Endothelial cell of umbilical vein (primary cell): Measurements from ENCODE around the gene ST3GAL5. TPM values are rescaled to one million over a fixed set of nuclear protein-coding genes. Genes with fewer than 3 reads are reported as not detected.

Source experiments
- BruUV-seq: library from RNA; stranded (reverse); fragments of 400-500 nt; replicated peaks from 2 replicates; lab custom pipeline; 2021; lab: Mats Ljungman, UMichigan
- CTCF ChIA-PET: fragments of 300-600, 350-600 bp; sonication (Branson Sonifier 250); formaldehyde crosslinking; loops from one replicate; lab custom pipeline; 2021; ENCODE audit warnings: antibody characterized with exemption, inconsistent platforms; lab: Charles Lee
- POLR2A ChIA-PET: fragments of 300-600, 350-600 bp; sonication (Branson Sonifier 250); formaldehyde crosslinking; loops from one replicate; lab custom pipeline; 2021; ENCODE audit warnings: antibody characterized with exemption, inconsistent platforms; lab: Charles Lee
- DNase-seq: peaks from one replicate; pipeline ENCODE4 v3.0.0-alpha.2; 2011; ENCODE audit warnings: low read depth, low spot score
- FAIRE-seq: peaks from 2 replicates; lab custom pipeline; 2011; peaks lifted over from hg19 to GRCh38; lab: Jason Lieb, UNC
- H2AFZ ChIP-seq: 2 replicates; pipeline ENCODE4 v1.6.0; 2012; ENCODE audit warnings: low read depth, low read length, control low read depth, inconsistent platforms
- H3K27ac ChIP-seq: 2 replicates; pipeline ENCODE4 v1.5.1; 2011; ENCODE audit warnings: low read depth, mild to moderate bottlenecking, control low read depth, low read length, moderate library complexity; ENCODE audit not compliant: insufficient read depth
- H3K27me3 ChIP-seq, 2 experiments: 2 replicates each; pipeline versions ENCODE4 v1.6.0 to v1.6.1; 2011; ENCODE audit warnings: low read length in 2 of 2, mixed read lengths in 1 of 2; ENCODE audit not compliant: control insufficient read depth in 2 of 2, insufficient read depth in 2 of 2
- H3K36me3 ChIP-seq, 2 experiments: 2 replicates in 1 of 2; 3 replicates in 1 of 2; pipeline ENCODE4 v1.5.1; 2011; ENCODE audit warnings: low read length in 2 of 2, mild to moderate bottlenecking in 1 of 2, moderate library complexity in 1 of 2; ENCODE audit not compliant: control insufficient read depth in 2 of 2, insufficient read depth in 2 of 2; ENCODE audit errors: extremely low read depth in 1 of 2
- H3K4me1 ChIP-seq: 3 replicates; pipeline ENCODE4 v1.5.1; 2011; ENCODE audit warnings: mild to moderate bottlenecking, low read length; ENCODE audit not compliant: control insufficient read depth, insufficient read depth; ENCODE audit errors: extremely low read depth
- H3K4me2 ChIP-seq: 2 replicates; pipeline ENCODE4 v1.6.1; 2011; ENCODE audit warnings: low read length, control low read depth, mixed read lengths; ENCODE audit not compliant: insufficient read depth
- H3K4me3 ChIP-seq, 3 experiments: fragments of 200-600 bp in 1 of 3; sonication (generic), shearing (Covaris generic) in 1 of 3; replicated peaks in 1 of 3; 2 replicates each; pipeline ENCODE4 v1.5.1; 2011 to 2016; ENCODE audit warnings: control low read depth in 3 of 3, low read length in 3 of 3, mild to moderate bottlenecking in 2 of 3, inconsistent platforms in 1 of 3, low read depth in 1 of 3, moderate library complexity in 1 of 3; ENCODE audit not compliant: insufficient read depth in 1 of 3
- H3K79me2 ChIP-seq: 2 replicates; pipeline ENCODE4 v1.6.0; 2012; ENCODE audit warnings: low read length, inconsistent platforms; ENCODE audit not compliant: control insufficient read depth, insufficient read depth
- H3K9ac ChIP-seq: replicated peaks from 2 replicates; pipeline ENCODE3; 2011; ENCODE audit warnings: low read length, control low read depth; ENCODE audit not compliant: insufficient read depth; ENCODE audit errors: extremely low read depth
- H3K9me1 ChIP-seq: replicated peaks from 3 replicates; pipeline ENCODE4 v1.6.0; 2011; ENCODE audit warnings: mild to moderate bottlenecking, low read length; ENCODE audit not compliant: control insufficient read depth, insufficient read depth; ENCODE audit errors: extremely low read depth
- H3K9me3 ChIP-seq: replicated peaks from 2 replicates; pipeline ENCODE4 v1.5.1; 2012; ENCODE audit warnings: low read length, inconsistent platforms; ENCODE audit not compliant: control insufficient read depth, insufficient read depth
- H4K20me1 ChIP-seq: replicated peaks from 2 replicates; pipeline ENCODE3; 2011; ENCODE audit warnings: mild to moderate bottlenecking, low read length; ENCODE audit not compliant: control insufficient read depth, insufficient read depth; ENCODE audit errors: extremely low read depth
- EZH2 ChIP-seq: IDR thresholded peaks from 2 replicates; pipeline ENCODE4 v1.6.1; 2012; ENCODE audit warnings: borderline replicate concordance, low read depth, mild to moderate bottlenecking, moderate library complexity, low read length, inconsistent platforms; ENCODE audit not compliant: severe bottlenecking
- FOS ChIP-seq: IDR thresholded peaks from 2 replicates; pipeline ENCODE4 v1.6.1; 2011; ENCODE audit warnings: mild to moderate bottlenecking, low read length, moderate library complexity, borderline replicate concordance; ENCODE audit not compliant: insufficient read depth
- GATA2 ChIP-seq: IDR thresholded peaks from 2 replicates; pipeline ENCODE4 v1.7.0; 2011; ENCODE audit warnings: low read depth, mild to moderate bottlenecking, moderate library complexity, mixed read lengths, low read length; ENCODE audit not compliant: insufficient read length, insufficient read depth
- JUN ChIP-seq: IDR thresholded peaks from 2 replicates; pipeline ENCODE4 v1.6.1; 2011; ENCODE audit warnings: borderline replicate concordance, low read depth; ENCODE audit not compliant: insufficient read length, insufficient read depth
- MYC ChIP-seq: IDR thresholded peaks from one replicate; pipeline ENCODE4 v1.6.1; 2011; ENCODE audit warnings: mild to moderate bottlenecking, low read depth, low read length
- POLR2A ChIP-seq: IDR thresholded peaks from 2 replicates; pipeline ENCODE4 v1.6.1; 2012; ENCODE audit warnings: low read depth, mild to moderate bottlenecking, control low read depth, low read length
- POLR2AphosphoS5 ChIP-seq: IDR thresholded peaks from 2 replicates; pipeline ENCODE4 v1.6.1; 2012; ENCODE audit warnings: low read depth, mild to moderate bottlenecking, control low read depth, low read length, moderate library complexity; ENCODE audit not compliant: insufficient read depth
- dilution Hi-C: fragments of 300-500 bp; cut with MboI; formaldehyde crosslinking; loops from one replicate; pipeline ENCODE4 v1.15.0; 2019; ENCODE audit warnings: low sequenced_read_pairs; ENCODE audit not compliant: extremely low pct_ligation_motif_present
- intact Hi-C: fragments of 100-400 bp; cut with micrococcal nuclease; formaldehyde crosslinking; loops from one replicate; pipeline ENCODE4 v1.10.0; 2022
- polyA plus RNA-seq, 4 experiments: library from polyadenylated mRNA; depleted of rRNA in 3 of 4; stranded (reverse) in 3 of 4; unstranded in 1 of 4; fragments of >200 nt; gene quantifications; 2 replicates each; pipeline versions ENCODE4 v1.2.1 to v1.2.3, GENCODE V29; 2011 to 2012; ENCODE audit warnings: missing spikeins in 1 of 4
- total RNA-seq: library from RNA; stranded (reverse); gene quantifications from 2 replicates; pipeline ENCODE4 v1.2.3, GENCODE V29; 2021
- TF ChIP-seq, protein P1 (sequence below), 2 donors: IDR thresholded peaks; 1 replicate in 1 of 2; 2 replicates in 1 of 2; pipeline ENCODE4 v1.5.1; 2011; ENCODE audit warnings: low read length in 2 of 2, mild to moderate bottlenecking in 2 of 2, moderate library complexity in 2 of 2, control low read depth in 1 of 2, inconsistent platforms in 1 of 2, low read depth in 1 of 2; ENCODE audit not compliant: insufficient read depth in 1 of 2; ENCODE audit errors: extremely low read depth in 1 of 2
- TF ChIP-seq, protein P2 (sequence below): IDR thresholded peaks from 2 replicates; pipeline ENCODE4 v1.6.1; 2011; ENCODE audit not compliant: insufficient read depth, insufficient read length

The ST3GAL5 gene
- total and polyA plus RNA-seq, 2 donors (not counting 3 experiments of a cell fraction or from before 2014, with no cell fraction given): 9.5 to 16.0 TPM

DNA sequence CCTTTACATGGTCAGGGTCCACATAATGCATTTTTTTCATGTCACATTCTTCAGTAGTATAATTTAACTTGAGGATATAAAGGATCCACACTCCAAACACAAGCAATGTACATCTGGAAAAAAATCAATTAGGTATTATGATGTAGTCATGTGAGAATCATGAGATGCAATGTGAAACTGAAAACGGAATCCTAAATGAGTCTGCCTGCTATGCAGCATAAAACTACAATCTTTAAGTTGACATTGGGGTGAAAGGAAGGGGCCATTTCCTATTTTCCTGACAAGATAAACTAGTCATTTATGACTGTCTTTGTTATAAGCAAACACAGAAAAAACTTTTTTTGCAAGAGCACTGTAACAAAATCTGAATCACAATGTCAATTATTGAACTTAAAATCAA lies 27.6 kb downstream of the ST3GAL5 start:
- no peak for DNase-seq
- peak; percentile 66 for FAIRE-seq
- peak overlapping the region; percentile 95 for H3K4me2 ChIP-seq
- intact Hi-C loops: no loop called here
- H3K9me1 ChIP-seq: no peaks in the 10 kb centered on the region
- dilution Hi-C loops: no loop called here
- ChIA-PET CTCF (interaction anchor here (0.9 kb wide), 1 partner anchor 34 kb away, joined by 4 read pairs; no protein-coding TSS in a partner anchor), POLR2A (no interaction called here)
- no peaks in the 10 kb centered on the region for H3K79me2 ChIP-seq
- H3K4me3 ChIP-seq: peak overlapping the region in 1 of 3 experiments; percentile 39
- TF ChIP-seq JUN: no peak
- no peak for TF ChIP-seq GATA2
- TF ChIP-seq, protein P1, sequence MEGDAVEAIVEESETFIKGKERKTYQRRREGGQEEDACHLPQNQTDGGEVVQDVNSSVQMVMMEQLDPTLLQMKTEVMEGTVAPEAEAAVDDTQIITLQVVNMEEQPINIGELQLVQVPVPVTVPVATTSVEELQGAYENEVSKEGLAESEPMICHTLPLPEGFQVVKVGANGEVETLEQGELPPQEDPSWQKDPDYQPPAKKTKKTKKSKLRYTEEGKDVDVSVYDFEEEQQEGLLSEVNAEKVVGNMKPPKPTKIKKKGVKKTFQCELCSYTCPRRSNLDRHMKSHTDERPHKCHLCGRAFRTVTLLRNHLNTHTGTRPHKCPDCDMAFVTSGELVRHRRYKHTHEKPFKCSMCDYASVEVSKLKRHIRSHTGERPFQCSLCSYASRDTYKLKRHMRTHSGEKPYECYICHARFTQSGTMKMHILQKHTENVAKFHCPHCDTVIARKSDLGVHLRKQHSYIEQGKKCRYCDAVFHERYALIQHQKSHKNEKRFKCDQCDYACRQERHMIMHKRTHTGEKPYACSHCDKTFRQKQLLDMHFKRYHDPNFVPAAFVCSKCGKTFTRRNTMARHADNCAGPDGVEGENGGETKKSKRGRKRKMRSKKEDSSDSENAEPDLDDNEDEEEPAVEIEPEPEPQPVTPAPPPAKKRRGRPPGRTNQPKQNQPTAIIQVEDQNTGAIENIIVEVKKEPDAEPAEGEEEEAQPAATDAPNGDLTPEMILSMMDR (IDR thresholded peaks at IDR 0.05; ENCODE audit: extremely low read depth in 1 of 2, insufficient read depth in 1 of 2, low read depth in 1 of 2, low read length in 2 of 2): no peak
- TF ChIP-seq FOS: no peak
- peak overlapping the region; percentile 47 for H3K27ac ChIP-seq
- H3K27me3 ChIP-seq: no peaks in the 10 kb centered on the region
- H3K4me1 ChIP-seq: peaks cover 15% of the 10 kb centered on the region
- BruUV-seq: no TSS peak
- H3K9me3 ChIP-seq: no peaks in the 10 kb centered on the region
- H3K9ac ChIP-seq: peak overlapping the region; percentile 42
- peak overlapping the region; percentile 68 for H2AFZ ChIP-seq
- no peaks in the 10 kb centered on the region for H4K20me1 ChIP-seq
- no peaks in the 10 kb centered on the region for H3K36me3 ChIP-seq

DNA sequence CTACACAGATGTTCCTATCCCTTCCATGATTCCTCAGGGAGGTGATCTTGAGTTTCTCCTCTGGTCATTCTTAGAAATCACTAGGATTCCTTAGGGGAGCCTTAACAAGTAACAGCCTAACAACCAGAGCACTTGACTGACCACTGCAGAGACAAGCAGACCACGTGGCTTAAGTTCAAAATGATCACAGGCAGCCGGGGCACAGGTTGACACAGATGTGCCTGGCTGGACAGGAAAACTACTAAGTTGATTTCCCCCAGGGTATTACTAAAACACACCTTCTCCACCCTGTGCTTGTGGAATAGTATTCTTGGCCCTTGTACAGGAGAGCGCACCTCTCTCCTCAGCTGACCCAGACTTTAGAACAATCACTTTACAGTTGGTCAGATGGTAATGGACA lies 29.9 kb downstream of the ST3GAL5 start:
- TF ChIP-seq MYC (no peak), FOS (no peak), JUN (no peak), POLR2AphosphoS5 (no peak), POLR2A (no peak), GATA2 (no peak), EZH2 (no peak)
- TF ChIP-seq, protein P1 (IDR thresholded peaks at IDR 0.05; ENCODE audit: extremely low read depth in 1 of 2, insufficient read depth in 1 of 2, low read depth in 1 of 2, low read length in 2 of 2): no peak
- TF ChIP-seq, protein P2, sequence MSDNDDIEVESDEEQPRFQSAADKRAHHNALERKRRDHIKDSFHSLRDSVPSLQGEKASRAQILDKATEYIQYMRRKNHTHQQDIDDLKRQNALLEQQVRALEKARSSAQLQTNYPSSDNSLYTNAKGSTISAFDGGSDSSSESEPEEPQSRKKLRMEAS: no peak
- FAIRE-seq (no peak), DNase-seq (no peak)
- no peak overlapping the region for H2AFZ ChIP-seq
- peaks cover 21% of the 10 kb centered on the region for H3K4me1 ChIP-seq
- no peaks in the 10 kb centered on the region for H3K9me3 ChIP-seq
- CTCF ChIA-PET: interaction anchor here (1.9 to 2.2 kb wide), 2 partner anchors 30 to 31 kb away, joined by 11 to 13 read pairs; partner anchors contain the start of gene ST3GAL5
- BruUV-seq: no TSS peak
- H3K79me2 ChIP-seq: no peaks in the 10 kb centered on the region
- H4K20me1 ChIP-seq: no peaks in the 10 kb centered on the region
- H3K27ac ChIP-seq: no peak overlapping the region
- POLR2A ChIA-PET: no interaction called here
- H3K27me3 ChIP-seq: no peaks in the 10 kb centered on the region
- dilution Hi-C loops (no loop called here), intact Hi-C loops (no loop called here)
- H3K36me3 ChIP-seq: no peaks in the 10 kb centered on the region
- no peak overlapping the region for H3K4me2 ChIP-seq
- no peak overlapping the region for H3K4me3 ChIP-seq
- H3K9ac ChIP-seq: no peak overlapping the region
- H3K9me1 ChIP-seq: no peaks in the 10 kb centered on the region
